GM12892 (cell line): Measurements from ENCODE around the gene PEAR1.

Experiments used
- POLR2A ChIP-seq: IDR thresholded peaks from 2 replicates; pipeline ENCODE4 v1.6.1; 2011; ENCODE audit warnings: low read depth, low read length, control low read depth
- POLR2AphosphoS5 ChIP-seq: IDR thresholded peaks from 2 replicates; pipeline ENCODE4 v1.6.1; 2011; ENCODE audit warnings: low read depth, low read length, control low read depth
- TAF1 ChIP-seq: IDR thresholded peaks from 2 replicates; pipeline ENCODE4 v1.6.1; 2011; ENCODE audit warnings: low read depth, mild to moderate bottlenecking, control low read depth, low read length, borderline replicate concordance

DNA sequence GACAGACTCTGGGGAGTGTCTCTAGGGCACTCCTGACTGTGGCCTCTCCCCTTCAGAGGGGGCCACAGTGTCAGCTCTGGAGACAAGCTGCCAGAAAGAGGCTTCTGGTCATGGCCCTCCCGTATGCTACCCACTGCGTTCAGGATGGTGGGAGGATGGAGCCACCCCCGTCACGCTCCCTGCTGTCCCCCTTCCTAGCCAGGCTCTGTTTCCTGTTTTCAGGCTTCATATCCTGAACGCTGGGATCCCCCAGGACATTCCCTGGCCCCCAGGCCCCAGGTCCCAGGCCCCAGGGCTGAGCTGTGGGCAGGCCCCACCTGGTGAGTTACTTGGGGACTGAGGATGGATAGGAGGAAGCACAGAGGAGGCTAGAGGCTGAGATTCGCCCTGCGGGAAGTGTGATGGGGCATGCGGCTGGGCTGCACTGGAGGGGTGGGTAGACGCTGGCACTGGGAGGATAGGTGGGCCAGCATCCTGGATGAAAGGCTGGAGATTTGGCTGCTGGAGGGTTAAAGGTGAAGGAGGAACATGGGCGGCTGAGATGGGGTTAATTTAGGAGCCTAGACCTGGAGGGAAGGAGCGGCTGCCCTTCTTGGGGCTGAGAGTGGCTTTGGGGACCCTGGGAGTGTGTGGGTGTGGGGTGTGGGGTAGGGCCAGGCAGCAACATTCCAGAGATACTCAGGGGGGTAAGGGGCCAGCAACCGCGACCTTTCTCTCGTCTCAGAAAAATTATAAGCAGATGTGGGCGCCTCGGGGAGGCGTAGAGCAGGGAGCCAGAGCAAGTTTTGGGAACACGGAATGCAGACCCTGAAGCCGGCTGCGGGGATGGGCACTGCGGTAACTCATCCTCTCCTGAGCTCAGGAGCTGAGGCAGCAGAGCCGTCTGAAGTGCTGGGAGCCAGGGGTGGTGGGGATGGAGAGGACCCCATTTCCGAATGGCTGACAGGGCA, 8.7 kb downstream of the PEAR1 start:
- TF ChIP-seq POLR2AphosphoS5 (no peak), POLR2A (no peak), TAF1 (no peak)
